Activated B cell treated with CpG ODN at 0.5 μM for 24 hours (primary cell): ENCODE data around the gene CTDSP2. TPM values are rescaled to one million over a fixed set of nuclear protein-coding genes. Genes with fewer than 3 reads are reported as not detected.

Source experiments
- ATAC-seq: fragments of 200-7000 bp; cut with Tn5 transposase; one replicate; pipeline ENCODE4 v1.10.0; 2021; ENCODE audit warnings: low read depth, mild to moderate bottlenecking, moderate library complexity
- CTCF ChIA-PET: fragments of 350-600 bp; sonication (Branson Sonifier 250); formaldehyde crosslinking; loops from one replicate; lab custom pipeline; 2021; ENCODE audit warnings: antibody characterized with exemption; lab: Charles Lee
- POLR2A ChIA-PET: fragments of 350-600 bp; sonication (Branson Sonifier 250); formaldehyde crosslinking; loops from one replicate; lab custom pipeline; 2021; ENCODE audit warnings: antibody characterized with exemption; lab: Charles Lee
- DNase-seq: peaks from one replicate; pipeline ENCODE4 v3.0.0; 2022
- H3K27ac Mint-ChIP-seq: one replicate; pipeline ENCODE4 v1.8.0; 2020; ENCODE audit warnings: mixed read lengths
- H3K27me3 Mint-ChIP-seq: one replicate; pipeline ENCODE4 v1.8.0; 2021; ENCODE audit warnings: mixed read lengths
- H3K36me3 Mint-ChIP-seq: one replicate; pipeline ENCODE4 v1.8.0; 2021; ENCODE audit warnings: low read depth, mixed read lengths
- H3K4me1 Mint-ChIP-seq: one replicate; pipeline ENCODE4 v1.8.0; 2021; ENCODE audit warnings: mixed read lengths
- H3K4me3 Mint-ChIP-seq: one replicate; pipeline ENCODE4 v1.8.0; 2020; ENCODE audit warnings: mild to moderate bottlenecking, mixed read lengths
- H3K9me3 Mint-ChIP-seq: one replicate; pipeline ENCODE4 v1.8.0; 2020; ENCODE audit warnings: mixed read lengths
- CTCF ChIP-seq: fragments of 200-600 bp; IDR thresholded peaks from one replicate; pipeline ENCODE4 v1.8.0; 2022; ENCODE audit warnings: antibody characterized with exemption, mild to moderate bottlenecking
- intact Hi-C: fragments of 100-400 bp; cut with micrococcal nuclease; formaldehyde crosslinking; loops from one replicate; pipeline ENCODE4 v1.15.1; 2024
- total RNA-seq: library from RNA; stranded (reverse); gene quantifications from 2 replicates; pipeline ENCODE4 v1.2.3, GENCODE V29; 2022

CTDSP2 gene
- total RNA-seq, 1 donor from 2014 or later: 81.5 TPM

- Mint-ChIP-seq H3K27ac (peak overlapping the region; percentile 74), H3K36me3 (peaks cover 6% of the 10 kb centered on the region), H3K4me1 (peaks cover 73% of the 10 kb centered on the region), H3K9me3 (no peaks in the 10 kb centered on the region), H3K4me3 (peak overlapping the region; percentile 86), H3K27me3 (no peaks in the 10 kb centered on the region)
- ChIA-PET POLR2A (interaction anchor here (0.7 to 6.7 kb wide), 5 partner anchors 10 to 99 kb away, joined by 3 to 122 read pairs (median 3); partner anchors contain the start of gene ATP23), CTCF (interaction anchor here (1.1 to 1.6 kb wide), 6 partner anchors 10 to 86 kb away, joined by 3 to 7 read pairs (median 4); no protein-coding TSS in a partner anchor)
- no peak for DNase-seq
- no peak for ATAC-seq
- intact Hi-C loops: no loop called here
- TF ChIP-seq CTCF: no peak
Observed at GRCh38 chr12:57842342-57843294, 3.9 kb downstream of the CTDSP2 start.

- TF ChIP-seq CTCF: no peak
- POLR2A ChIA-PET: interaction anchor here (5.7 kb wide), 1 partner anchor 8 kb away, joined by 37 read pairs; no protein-coding TSS in a partner anchor
- Mint-ChIP-seq H3K4me1 (peaks cover 81% of the 10 kb centered on the region), H3K36me3 (peaks cover 6% of the 10 kb centered on the region), H3K4me3 (no peak overlapping the region), H3K27me3 (no peaks in the 10 kb centered on the region), H3K27ac (peak overlapping the region; percentile 68), H3K9me3 (no peaks in the 10 kb centered on the region)
- DNase-seq: no peak
- intact Hi-C loops: no loop called here
- no peak for ATAC-seq
- CTCF ChIA-PET: interaction anchor here (1.1 kb wide), 1 partner anchor 57 kb away, joined by 3 read pairs; no protein-coding TSS in a partner anchor
Observed at GRCh38 chr12:57841445-57841844, 5.1 kb downstream of the CTDSP2 start.

- ChIA-PET POLR2A (interaction anchor here (0.6 kb wide), 1 partner anchor 1135 kb away, joined by 7 read pairs; no protein-coding TSS in a partner anchor), CTCF (no interaction called here)
- peaks cover 88% of the 10 kb centered on the region for H3K4me1 Mint-ChIP-seq
- ATAC-seq: no peak
- H3K27me3 Mint-ChIP-seq: no peaks in the 10 kb centered on the region
- DNase-seq: no peak
- H3K36me3 Mint-ChIP-seq: peaks cover 6% of the 10 kb centered on the region
- H3K4me3 Mint-ChIP-seq: no peak overlapping the region
- peak overlapping the region; percentile 68 for H3K27ac Mint-ChIP-seq
- intact Hi-C loops: no loop called here
- no peaks in the 10 kb centered on the region for H3K9me3 Mint-ChIP-seq
- TF ChIP-seq CTCF: no peak
Observed at GRCh38 chr12:57840726-57841125, 5.8 kb downstream of the CTDSP2 start.

- Mint-ChIP-seq H3K27me3 (no peaks in the 10 kb centered on the region), H3K4me3 (no peak overlapping the region), H3K27ac (peak overlapping the region; percentile 73), H3K4me1 (peaks cover 95% of the 10 kb centered on the region), H3K36me3 (peaks cover 6% of the 10 kb centered on the region), H3K9me3 (no peaks in the 10 kb centered on the region)
- CTCF ChIA-PET: no interaction called here
- POLR2A ChIA-PET: no interaction called here
- intact Hi-C loops: no loop called here
- ATAC-seq (no peak), DNase-seq (no peak)
- no peak for TF ChIP-seq CTCF
Observed at GRCh38 chr12:57839996-57840395, 6.5 kb downstream of the CTDSP2 start.
